ENCODE results near the gene CACNG6. TPM values are rescaled to one million over a fixed set of nuclear protein-coding genes. Genes with fewer than 3 reads are reported as not detected.

CACNG6 gene
- total and polyA plus RNA-seq, 12 donors: not detected

- WGBS, 2 donors: 78 to 84% methylated on average over 9 of the region's 9 CpGs
- H3K9me3 ChIP-seq: peaks cover 0 to 8% (median 0%) of the 10 kb centered on the region in 11 donors
- H3K4me3 ChIP-seq: no peak overlapping the region
- intact Hi-C loops (cut with DNase I): no loop called here
- no peaks in the 10 kb centered on the region for H3K36me3 ChIP-seq
- H3K4me1 ChIP-seq: peaks cover 0 to 3% (median 0%) of the 10 kb centered on the region in 9 donors
- H3K27ac ChIP-seq: no peak overlapping the region
- DNase-seq (no peak), ATAC-seq (no peak)
- H3K27me3 ChIP-seq: peaks cover 0 to 92% (median 69%) of the 10 kb centered on the region in 7 donors
- no peak for TF ChIP-seq CTCF (IDR thresholded peaks at IDR 0.05)
These were observed 39.5 kb upstream of the CACNG6 start for GRCh38 chr19:53951947-53952346.

- no peak for TF ChIP-seq CTCF (IDR thresholded peaks at IDR 0.05)
- no peak overlapping the region for H3K4me3 ChIP-seq
- H3K27me3 ChIP-seq: peaks cover 5 to 92% (median 71%) of the 10 kb centered on the region in 7 donors
- H3K27ac ChIP-seq: no peak overlapping the region
- no peaks in the 10 kb centered on the region for H3K36me3 ChIP-seq
- intact Hi-C loops (cut with DNase I): no loop called here
- no peak for DNase-seq
- 88 to 91% methylated on average over 8 of the region's 8 CpGs for WGBS, 2 donors
- no peak for ATAC-seq
- peaks cover 0 to 8% (median 0%) of the 10 kb centered on the region in 11 donors for H3K9me3 ChIP-seq
- H3K4me1 ChIP-seq: peaks cover 0 to 3% (median 0%) of the 10 kb centered on the region in 9 donors
These were observed 38.1 kb upstream of the CACNG6 start for GRCh38 chr19:53953383-53953782.

- Histone ChIP-seq H3K4me3 (no peak overlapping the region), H3K4me1 (no peaks in the 10 kb centered on the region), H3K27ac (no peak overlapping the region), H3K9me3 (peaks cover 0 to 8% (median 0%) of the 10 kb centered on the region in 11 donors), H3K27me3 (peaks cover 10 to 92% (median 84%) of the 10 kb centered on the region in 7 donors), H3K36me3 (no peaks in the 10 kb centered on the region)
- no peak for ATAC-seq
- TF ChIP-seq CTCF (IDR thresholded peaks at IDR 0.05): no peak
- no peak for DNase-seq
- 3 to 6% methylated on average over 15 of the region's 15 CpGs for WGBS, 2 donors
- intact Hi-C loops (cut with DNase I): no loop called here
These were observed 33.8 kb upstream of the CACNG6 start for GRCh38 chr19:53957448-53958167.

- Histone ChIP-seq H3K27me3 (peaks cover 14 to 92% (median 90%) of the 10 kb centered on the region in 7 donors), H3K4me1 (no peaks in the 10 kb centered on the region), H3K27ac (no peak overlapping the region), H3K4me3 (no peak overlapping the region), H3K36me3 (no peaks in the 10 kb centered on the region), H3K9me3 (peaks cover 0 to 8% (median 0%) of the 10 kb centered on the region in 11 donors)
- no peak for DNase-seq
- intact Hi-C loops (cut with DNase I): no loop called here
- no peak for ATAC-seq
- WGBS, 2 donors: 1 to 3% methylated on average over 14 of the region's 14 CpGs
- no peak for TF ChIP-seq CTCF (IDR thresholded peaks at IDR 0.05)
These were observed 33.3 kb upstream of the CACNG6 start for GRCh38 chr19:53958168-53958571.

All from heart right ventricle (tissue), 16 donors.